Measurements from ENCODE around the gene RCOR1.

The RCOR1 gene

DNA sequence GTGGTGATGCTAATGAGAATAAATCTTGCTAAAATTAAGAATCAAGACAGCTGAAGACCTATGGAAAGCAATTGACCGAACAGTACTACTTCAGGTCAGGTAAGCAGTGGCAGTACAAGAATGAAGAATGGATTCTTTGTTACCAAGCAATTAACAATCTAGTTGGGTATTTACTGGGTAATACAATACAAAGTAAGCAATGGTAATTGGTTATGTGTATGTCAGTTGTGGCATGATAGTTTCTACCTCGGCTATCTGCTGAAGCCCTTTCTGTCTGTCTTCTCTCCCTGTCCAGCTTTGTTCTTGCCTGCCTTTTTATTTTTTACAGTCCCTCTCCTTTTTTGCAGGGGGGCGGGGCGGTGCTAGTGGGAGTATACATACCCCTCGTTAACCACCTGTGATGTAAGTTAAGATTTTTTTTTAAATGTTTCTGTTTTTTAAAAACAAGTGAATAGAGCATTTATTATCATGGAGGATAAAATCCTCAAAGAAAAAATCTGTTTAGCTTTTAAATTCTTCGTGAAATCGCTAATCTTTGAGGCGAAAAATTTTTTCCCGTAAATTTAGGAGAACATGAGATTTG is 75.9 kb downstream of the RCOR1 start:
- TF ChIP-seq, protein P1, sequence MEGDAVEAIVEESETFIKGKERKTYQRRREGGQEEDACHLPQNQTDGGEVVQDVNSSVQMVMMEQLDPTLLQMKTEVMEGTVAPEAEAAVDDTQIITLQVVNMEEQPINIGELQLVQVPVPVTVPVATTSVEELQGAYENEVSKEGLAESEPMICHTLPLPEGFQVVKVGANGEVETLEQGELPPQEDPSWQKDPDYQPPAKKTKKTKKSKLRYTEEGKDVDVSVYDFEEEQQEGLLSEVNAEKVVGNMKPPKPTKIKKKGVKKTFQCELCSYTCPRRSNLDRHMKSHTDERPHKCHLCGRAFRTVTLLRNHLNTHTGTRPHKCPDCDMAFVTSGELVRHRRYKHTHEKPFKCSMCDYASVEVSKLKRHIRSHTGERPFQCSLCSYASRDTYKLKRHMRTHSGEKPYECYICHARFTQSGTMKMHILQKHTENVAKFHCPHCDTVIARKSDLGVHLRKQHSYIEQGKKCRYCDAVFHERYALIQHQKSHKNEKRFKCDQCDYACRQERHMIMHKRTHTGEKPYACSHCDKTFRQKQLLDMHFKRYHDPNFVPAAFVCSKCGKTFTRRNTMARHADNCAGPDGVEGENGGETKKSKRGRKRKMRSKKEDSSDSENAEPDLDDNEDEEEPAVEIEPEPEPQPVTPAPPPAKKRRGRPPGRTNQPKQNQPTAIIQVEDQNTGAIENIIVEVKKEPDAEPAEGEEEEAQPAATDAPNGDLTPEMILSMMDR (IDR thresholded peaks at IDR 0.05), result no peak

DNA sequence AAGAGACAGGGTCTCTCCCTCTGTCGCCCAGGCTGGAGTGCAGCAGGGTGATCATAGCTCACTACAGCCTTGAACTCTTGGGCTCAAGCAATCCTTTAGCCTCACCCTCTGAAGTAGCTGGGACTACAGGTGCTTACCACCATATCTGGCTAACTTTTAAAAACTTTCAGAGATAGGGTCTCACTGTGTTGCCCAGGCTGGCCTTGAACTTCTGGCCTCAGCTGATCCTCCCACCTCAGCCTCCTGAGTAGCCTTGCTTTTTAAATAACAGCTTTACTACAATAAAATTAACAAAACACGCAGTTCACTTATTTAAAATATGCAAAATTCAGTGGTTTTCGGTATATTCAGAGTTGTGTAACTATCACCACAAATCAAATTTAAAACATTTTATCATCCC is 79.0 kb downstream of the RCOR1 start:
- TF ChIP-seq, protein P1 (IDR thresholded peaks at IDR 0.05), result no peak

DNA sequence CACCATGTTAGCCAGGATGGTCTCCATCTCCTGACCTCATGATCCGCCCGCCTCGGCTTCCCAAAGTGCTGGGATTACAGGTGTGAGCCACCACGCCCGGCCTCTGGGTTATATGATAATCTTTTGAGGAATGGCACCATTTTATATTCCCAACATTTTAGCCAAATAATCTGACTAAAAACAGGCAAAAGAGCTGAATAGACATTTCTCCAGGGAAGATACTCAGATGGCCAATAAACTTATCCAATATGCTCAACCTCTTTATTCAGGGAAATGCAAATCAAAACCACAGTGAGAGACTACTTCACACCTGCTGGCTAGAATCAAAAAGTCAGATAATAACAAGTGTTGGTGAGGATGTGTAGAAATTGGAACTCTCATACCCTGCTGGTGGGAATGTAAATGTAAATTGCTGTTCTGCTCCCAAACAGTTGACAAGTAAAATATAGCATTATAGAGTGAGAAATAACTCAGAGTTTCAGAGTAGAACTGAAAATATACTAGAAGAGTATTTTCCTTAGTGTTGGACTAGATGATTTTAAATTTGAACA is 80.0 kb downstream of the RCOR1 start:
- TF ChIP-seq, protein P1 (IDR thresholded peaks at IDR 0.05), result no peak

DNA sequence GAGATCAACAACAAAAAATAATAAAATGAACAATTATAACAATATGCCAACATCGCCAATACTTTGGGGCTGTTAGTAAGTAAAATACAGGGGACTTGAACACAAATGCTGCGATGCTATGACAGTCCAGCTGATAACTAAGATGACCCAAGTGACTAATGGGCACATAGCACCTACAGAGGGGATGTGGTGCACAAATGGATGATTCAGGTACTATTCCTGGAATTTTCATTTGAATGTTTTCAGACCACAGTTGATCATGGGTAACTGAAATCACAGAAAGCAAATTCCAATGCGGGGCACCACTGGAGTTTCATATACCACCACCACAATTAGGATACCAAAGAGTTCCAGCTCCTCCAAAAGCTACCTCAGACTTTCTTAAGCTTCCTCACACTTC is 82.9 kb downstream of the RCOR1 start:
- TF ChIP-seq, protein P1 (IDR thresholded peaks at IDR 0.05), result no peak

DNA sequence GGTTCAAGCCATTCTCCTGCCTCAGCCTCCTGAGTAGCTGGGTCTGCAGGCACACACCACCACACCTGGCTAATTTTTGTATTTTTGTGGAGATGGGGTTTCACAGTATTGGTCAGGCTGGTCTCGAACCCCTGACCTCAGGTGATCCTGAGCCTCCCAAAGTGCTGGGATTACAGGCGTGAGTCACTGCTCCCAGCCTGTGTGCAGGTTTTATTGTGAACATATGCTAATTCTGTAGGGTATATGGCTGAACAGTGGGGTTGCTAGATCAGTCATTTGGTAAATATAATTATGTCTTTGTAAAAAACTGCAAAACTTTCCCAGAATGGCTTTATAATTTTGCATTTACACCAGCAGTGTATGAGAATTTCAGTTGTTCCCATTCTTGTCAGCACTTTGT is 85.9 kb downstream of the RCOR1 start:
- TF ChIP-seq, protein P1 (IDR thresholded peaks at IDR 0.05), result no peak

DNA sequence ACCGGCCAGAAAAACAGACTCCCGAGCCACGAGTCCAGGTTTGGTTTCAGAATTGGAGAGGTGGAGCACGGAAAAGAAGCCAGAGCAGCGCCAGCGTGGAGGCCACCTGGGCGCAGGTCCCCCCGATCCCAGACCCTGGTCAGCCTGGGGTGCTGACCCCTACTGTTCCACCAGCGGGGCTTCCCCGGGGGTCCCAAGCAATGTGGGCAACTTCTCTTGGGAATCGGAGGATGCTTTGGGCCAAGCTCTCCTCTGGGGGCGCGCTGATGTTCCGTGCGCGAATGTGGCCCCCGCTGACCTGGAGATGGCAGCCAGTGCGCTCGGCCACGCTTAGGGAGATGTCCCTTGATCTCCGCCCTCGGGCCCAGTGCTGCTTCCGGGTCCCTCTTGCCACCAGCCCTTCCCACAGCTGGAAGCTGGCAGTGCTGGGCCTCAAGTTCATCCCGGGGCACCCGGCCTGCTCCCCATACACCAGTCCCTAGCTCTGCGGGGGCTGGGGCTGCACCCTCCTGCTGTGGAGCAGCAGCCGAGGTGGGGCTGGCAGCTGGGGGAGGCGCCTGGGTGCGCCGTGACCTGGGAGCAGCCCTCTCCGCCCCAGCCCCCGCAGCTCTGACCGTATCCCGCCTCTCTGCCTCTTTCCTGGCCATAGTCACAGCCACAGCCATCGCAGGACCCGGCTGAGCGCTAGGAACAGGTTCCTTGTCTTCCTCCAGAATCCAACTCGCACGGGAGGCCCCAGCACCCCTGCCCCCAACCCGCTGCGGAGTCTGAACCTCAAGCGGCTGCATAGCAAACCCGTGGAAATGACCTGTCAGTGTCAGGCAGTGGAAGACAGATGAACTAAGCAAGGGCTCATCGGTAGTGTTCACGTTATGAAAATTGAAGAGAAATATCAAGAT is 91.2 kb downstream of the RCOR1 start:
- TF ChIP-seq, protein P1 (IDR thresholded peaks at IDR 0.05), result no peak

DNA sequence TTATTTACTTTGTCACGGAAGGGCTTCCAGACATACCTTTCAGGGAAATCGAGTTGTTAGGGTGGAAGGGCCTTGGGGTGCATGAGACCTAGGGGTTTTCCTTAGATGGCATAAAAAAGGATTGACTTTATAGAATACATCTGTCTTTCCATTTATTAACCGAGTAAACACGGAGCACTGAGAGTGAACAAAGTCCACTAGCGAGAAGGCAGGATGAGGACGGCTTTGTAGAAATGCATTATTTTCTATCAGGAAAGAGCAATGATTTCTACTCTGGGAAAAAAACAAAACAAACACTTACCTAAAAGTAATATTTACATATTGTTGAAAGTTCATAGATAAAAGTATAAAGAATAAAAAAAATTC is 91.8 kb downstream of the RCOR1 start:
- TF ChIP-seq, protein P1 (IDR thresholded peaks at IDR 0.05), result no peak

All from LNCAP (cell line).